Common myeloid progenitor, CD34-positive (primary cell): ENCODE data around the gene LARP1B.
"Not testable (repeated sequence)": the region's sequence is repeated elsewhere in the genome, so short reads cannot be mapped to it uniquely, and the experiment has no call there.

Source experiments
- CTCF ChIA-PET: fragments of 350-600 bp; sonication (Branson Sonifier 250); formaldehyde crosslinking; loops from one replicate; lab custom pipeline; 2021; ENCODE audit warnings: antibody characterized with exemption; lab: Charles Lee
- POLR2A ChIA-PET: fragments of 350-600 bp; sonication (Branson Sonifier 250); formaldehyde crosslinking; loops from one replicate; lab custom pipeline; 2021; ENCODE audit warnings: antibody characterized with exemption; lab: Charles Lee
- DNase-seq, 3 donors: peaks; one replicate each; pipeline versions ENCODE4 v3.0.0 to v3.0.0-alpha.2; 2013
- H3K27ac ChIP-seq, 2 experiments: 1 replicate in 1 of 2; 2 replicates in 1 of 2; pipeline ENCODE4 v1.7.0; 2013; ENCODE audit warnings: inconsistent platforms in 2 of 2, low read length in 2 of 2, mild to moderate bottlenecking in 2 of 2, low read depth in 1 of 2, moderate library complexity in 1 of 2; ENCODE audit not compliant: severe bottlenecking in 2 of 2, insufficient read depth in 1 of 2, poor library complexity in 1 of 2
- H3K27me3 ChIP-seq, 5 experiments: replicated peaks in 2 of 5; 1 replicate in 3 of 5; 2 replicates in 2 of 5; pipeline versions ENCODE4 v1.6.1 to v1.7.0; 2013; ENCODE audit warnings: low read length in 4 of 5, mild to moderate bottlenecking in 2 of 5, moderate library complexity in 2 of 5, inconsistent platforms in 1 of 5; ENCODE audit not compliant: insufficient read depth in 5 of 5, control insufficient read depth in 4 of 5
- H3K36me3 ChIP-seq, 4 experiments: 1 replicate in 2 of 4; 2 replicates in 2 of 4; pipeline versions ENCODE4 v1.6.1 to v1.7.0; 2013; ENCODE audit warnings: low read length in 3 of 4, control low read depth in 1 of 4, mild to moderate bottlenecking in 1 of 4; ENCODE audit not compliant: control insufficient read depth in 4 of 4, insufficient read depth in 4 of 4
- H3K4me1 ChIP-seq, 4 experiments: 1 replicate in 3 of 4; 2 replicates in 1 of 4; pipeline versions ENCODE4 v1.6.1 to v1.7.1; 2013; ENCODE audit warnings: low read length in 3 of 4, mild to moderate bottlenecking in 3 of 4, control low read depth in 1 of 4, inconsistent platforms in 1 of 4, moderate library complexity in 1 of 4; ENCODE audit not compliant: control insufficient read depth in 4 of 4, insufficient read depth in 4 of 4; ENCODE audit errors: control extremely low read depth in 1 of 4
- H3K4me3 ChIP-seq, 7 experiments: 1 replicate in 4 of 7; 2 replicates in 3 of 7; pipeline versions ENCODE4 v1.5.1 to v1.7.0; 2013; ENCODE audit warnings: mild to moderate bottlenecking in 7 of 7, low read length in 6 of 7, moderate library complexity in 6 of 7, inconsistent platforms in 2 of 7, low read depth in 2 of 7, control low read depth in 1 of 7; ENCODE audit not compliant: insufficient read depth in 4 of 7, control insufficient read depth in 1 of 7; ENCODE audit errors: extremely low read depth in 1 of 7
- H3K9me3 ChIP-seq, 5 experiments: 1 replicate in 4 of 5; 2 replicates in 1 of 5; pipeline versions ENCODE4 v1.6.1 to v1.7.1; 2013; ENCODE audit warnings: low read length in 4 of 5, mild to moderate bottlenecking in 2 of 5, inconsistent platforms in 1 of 5, low read depth in 1 of 5, moderate library complexity in 1 of 5; ENCODE audit not compliant: control insufficient read depth in 4 of 5, insufficient read depth in 2 of 5; ENCODE audit errors: control extremely low read depth in 1 of 5
- WGBS: methylation state at CpG from one replicate; pipeline ENCODE4 v1.1.5; 2013; ENCODE audit not compliant: insufficient coverage; 5-methylcytosine and 5-hydroxymethylcytosine counted together

LARP1B gene

GRCh38 chr4:128247906-128248305 lies 186.8 kb downstream of the LARP1B start:
- DNase-seq, result no peak
- Histone ChIP-seq H3K4me1 (no peaks in the 10 kb centered on the region), H3K36me3 (no peaks in the 10 kb centered on the region), H3K27me3 (no peaks in the 10 kb centered on the region), H3K27ac (no peak overlapping the region), H3K4me3 (no peak overlapping the region), H3K9me3 (peaks cover 0 to 18% (median 0%) of the 10 kb centered on the region in 5 experiments)
- ChIA-PET POLR2A (no interaction called here), CTCF (no interaction called here)
- no CpG with 5 or more reads among the region's 1 CpG for WGBS

- CTCF ChIA-PET, result no interaction called here
- 69% methylated on average over 2 of the region's 4 CpGs for WGBS
- no peak overlapping the region for H3K27ac ChIP-seq
- no peaks in the 10 kb centered on the region for H3K27me3 ChIP-seq
- peaks cover 0 to 18% (median 0%) of the 10 kb centered on the region in 5 experiments for H3K9me3 ChIP-seq
- POLR2A ChIA-PET, result no interaction called here
- no peaks in the 10 kb centered on the region for H3K4me1 ChIP-seq
- DNase-seq, result peak in 1 of 3 donors; percentile 3
- no peak overlapping the region for H3K4me3 ChIP-seq
- H3K36me3 ChIP-seq, result no peaks in the 10 kb centered on the region
Measured at GRCh38 chr4:128249787-128250668, 188.9 kb downstream of the LARP1B start.

GRCh38 chr4:128255906-128256305 lies 194.8 kb downstream of the LARP1B start:
- Histone ChIP-seq H3K4me1 (no peaks in the 10 kb centered on the region), H3K36me3 (no peaks in the 10 kb centered on the region), H3K4me3 (no peak overlapping the region), H3K27me3 (no peaks in the 10 kb centered on the region), H3K27ac (no peak overlapping the region), H3K9me3 (peaks cover 0 to 1% (median 0%) of the 10 kb centered on the region in 5 experiments)
- no peak for DNase-seq
- WGBS, result 80% methylated on average over 1 of the region's 3 CpGs
- ChIA-PET POLR2A (no interaction called here), CTCF (no interaction called here)

GRCh38 chr4:128256539-128256938 lies 195.4 kb downstream of the LARP1B start:
- ChIA-PET POLR2A (no interaction called here), CTCF (no interaction called here)
- no peaks in the 10 kb centered on the region for H3K4me1 ChIP-seq
- DNase-seq, result no peak
- H3K9me3 ChIP-seq, result no peaks in the 10 kb centered on the region
- no CpG with 5 or more reads among the region's 1 CpG for WGBS
- no peak overlapping the region for H3K27ac ChIP-seq
- no peaks in the 10 kb centered on the region for H3K27me3 ChIP-seq
- no peak overlapping the region for H3K4me3 ChIP-seq
- H3K36me3 ChIP-seq, result no peaks in the 10 kb centered on the region

DNA sequence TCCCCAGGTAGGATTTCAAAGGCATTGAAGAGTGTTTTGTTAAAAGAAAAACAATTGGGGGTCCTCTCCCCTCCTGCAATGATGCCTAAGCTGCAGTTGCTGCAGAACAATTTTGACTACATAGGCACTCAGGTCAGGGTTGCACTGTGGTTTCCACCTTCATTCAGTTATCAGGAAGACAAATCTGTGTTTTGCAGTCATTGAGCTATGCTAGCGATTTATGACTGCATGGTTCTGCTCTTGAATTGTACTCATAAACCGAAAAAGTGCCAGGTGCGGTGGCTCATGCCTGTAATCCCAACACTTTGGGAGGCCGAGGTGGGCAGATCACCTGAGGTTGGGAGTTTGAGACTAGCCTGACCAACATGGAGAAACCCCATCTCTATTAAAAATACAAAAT lies 197.1 kb downstream of the LARP1B start:
- DNase-seq, CTCF ChIA-PET, POLR2A ChIA-PET: not testable (repeated sequence)

GRCh38 chr4:128259889-128260288 lies 198.8 kb downstream of the LARP1B start:
- 88% methylated on average over 5 of the region's 5 CpGs for WGBS
- H3K4me3 ChIP-seq, POLR2A ChIA-PET: not testable (repeated sequence)

More for the DNA sequence above, 197.1 kb downstream of the LARP1B start:
- H3K27ac ChIP-seq, H3K36me3 ChIP-seq, H3K4me1 ChIP-seq, H3K4me3 ChIP-seq, H3K9me3 ChIP-seq, H3K27me3 ChIP-seq: not testable (repeated sequence)
- 88% methylated on average over 1 of the region's 4 CpGs for WGBS

More at GRCh38 chr4:128259889-128260288, 198.8 kb downstream of the LARP1B start:
- H3K27me3 ChIP-seq, CTCF ChIA-PET, H3K4me1 ChIP-seq, H3K9me3 ChIP-seq, H3K36me3 ChIP-seq, H3K27ac ChIP-seq, DNase-seq: not testable (repeated sequence)
